HK-2 (cell line): ENCODE data around the gene WFDC9.
"Not testable (repeated sequence)": the region's sequence is repeated elsewhere in the genome, so short reads cannot be mapped to it uniquely, and the experiment has no call there.

Source experiments
- DNase-seq: peaks from one replicate; pipeline ENCODE4 v3.0.0-alpha.2; 2018; ENCODE audit not compliant: unreplicated experiment

WFDC9 gene

DNA sequence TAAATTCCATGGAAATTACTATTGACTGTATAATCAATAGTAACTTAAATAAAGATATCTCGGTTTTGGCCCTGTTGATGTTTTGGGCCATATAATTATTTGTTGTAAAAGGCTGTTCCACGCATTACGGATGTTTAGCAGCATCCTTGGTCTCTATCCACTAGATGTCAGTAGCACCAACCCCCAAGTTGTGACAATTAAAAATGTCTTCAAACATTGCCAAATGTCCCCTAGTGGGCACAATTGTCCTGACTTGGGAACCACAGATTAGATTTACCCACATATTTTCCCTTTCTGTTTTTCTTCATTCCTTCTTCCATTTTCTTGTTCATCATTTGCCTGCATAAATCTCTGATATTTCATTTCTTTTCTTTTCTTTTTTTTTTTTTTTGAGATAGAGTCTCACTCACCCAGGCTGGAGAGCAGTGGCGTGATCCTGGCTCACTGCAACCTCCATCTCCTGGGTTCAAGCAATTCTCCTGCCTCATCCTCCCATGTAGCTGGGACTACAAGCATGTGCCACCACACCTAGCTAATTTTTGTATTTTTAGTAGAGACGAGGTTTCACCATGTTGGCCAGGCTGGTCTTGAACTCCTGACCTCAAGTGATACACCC, 38.4 kb downstream of the WFDC9 start:
- DNase-seq: no peak

GRCh38 chr20:45589725-45590124, 41.4 kb downstream of the WFDC9 start:
- no peak for DNase-seq

- no peak for DNase-seq
These were observed 42.3 kb downstream of the WFDC9 start for GRCh38 chr20:45588800-45589199.

GRCh38 chr20:45585986-45586385, 45.1 kb downstream of the WFDC9 start:
- not testable (repeated sequence) for DNase-seq

GRCh38 chr20:45584294-45584693, 46.8 kb downstream of the WFDC9 start:
- not testable (repeated sequence) for DNase-seq

GRCh38 chr20:45583502-45583901, 47.6 kb downstream of the WFDC9 start:
- no peak for DNase-seq

- no peak for DNase-seq
These were observed 49.4 kb downstream of the WFDC9 start for GRCh38 chr20:45581702-45582101.

- DNase-seq: no peak
These were observed 51.9 kb downstream of the WFDC9 start, which contains the start of gene WFDC8 for GRCh38 chr20:45579184-45579583. Gene WFDC8 (minus strand): TSS chr20:45579284. CDS start chr20:45579247, 37 bp downstream.

- DNase-seq: no peak
These were observed 52.9 kb downstream of the WFDC9 start for GRCh38 chr20:45578231-45578630.

GRCh38 chr20:45576995-45577394, 54.1 kb downstream of the WFDC9 start:
- no peak for DNase-seq

- no peak for DNase-seq
These were observed 55.2 kb downstream of the WFDC9 start for GRCh38 chr20:45575931-45576330.

- not testable (repeated sequence) for DNase-seq
These were observed 61.4 kb downstream of the WFDC9 start for GRCh38 chr20:45569650-45570049.

- no peak for DNase-seq
These were observed 66.3 kb downstream of the WFDC9 start for GRCh38 chr20:45564760-45565276.
